Measurements from ENCODE around the gene GRM8. TPM values are rescaled to one million over a fixed set of nuclear protein-coding genes. Genes with fewer than 3 reads are reported as not detected.
A peak's percentile ranks its signal among the peaks of the same experiment; 100 is the strongest.

Gene GRM8
- total RNA-seq, 2 experiments from 2014 or later = not detected

DNA sequence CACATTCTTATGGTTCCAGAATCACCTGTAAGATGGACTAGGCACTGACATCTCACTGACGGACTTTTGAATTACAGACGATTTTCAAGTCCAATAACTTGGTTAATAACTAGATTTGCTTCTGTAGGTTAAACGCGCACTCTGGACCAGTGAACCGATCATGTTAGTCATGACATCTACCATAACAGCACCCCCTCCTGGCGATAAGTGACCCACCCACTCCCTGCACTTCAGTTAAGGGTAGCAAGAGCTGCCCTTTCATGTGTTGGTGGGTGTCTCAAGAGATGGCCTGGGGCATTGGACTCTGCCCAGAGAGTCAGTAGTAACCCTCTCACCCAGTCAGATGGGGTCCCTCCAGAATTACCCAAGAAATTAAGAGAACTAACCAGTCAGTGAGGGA is 12.9 kb downstream of the GRM8 start:
- ChIA-PET CTCF (ENCODE audit: unreplicated experiment) (no interaction called here), POLR2A (no interaction called here)
- no peak overlapping the region for H3K27ac ChIP-seq (ENCODE audit: low read depth, low read length, poor library complexity, severe bottlenecking)
- H3K9me3 ChIP-seq (ENCODE audit: low read length) = no peaks in the 10 kb centered on the region
- no peaks in the 10 kb centered on the region for H3K36me3 ChIP-seq (ENCODE audit: insufficient read depth, low read length)
- no peaks in the 10 kb centered on the region for H4K20me1 ChIP-seq (ENCODE audit: insufficient read depth, low read length)
- intact Hi-C loops (cut with micrococcal nuclease; ENCODE audit: unreplicated experiment) = no loop called here
- no peak for DNase-seq (ENCODE audit: low spot score)
- no peak overlapping the region for H3K4me2 ChIP-seq (ENCODE audit: low read length)
- H3K4me1 ChIP-seq (ENCODE audit: insufficient read depth, low read length, poor library complexity, severe bottlenecking) = no peaks in the 10 kb centered on the region
- H3K79me2 ChIP-seq (ENCODE audit: insufficient read depth, low read depth, low read length) = no peaks in the 10 kb centered on the region
- BruUV-seq (replicated peaks) = no TSS peak
- no peaks in the 10 kb centered on the region for H3K9me2 ChIP-seq (ENCODE audit: insufficient read depth, low read length)
- no peak overlapping the region for H2AFZ ChIP-seq (ENCODE audit: low read length)
- TF ChIP-seq, protein P1, sequence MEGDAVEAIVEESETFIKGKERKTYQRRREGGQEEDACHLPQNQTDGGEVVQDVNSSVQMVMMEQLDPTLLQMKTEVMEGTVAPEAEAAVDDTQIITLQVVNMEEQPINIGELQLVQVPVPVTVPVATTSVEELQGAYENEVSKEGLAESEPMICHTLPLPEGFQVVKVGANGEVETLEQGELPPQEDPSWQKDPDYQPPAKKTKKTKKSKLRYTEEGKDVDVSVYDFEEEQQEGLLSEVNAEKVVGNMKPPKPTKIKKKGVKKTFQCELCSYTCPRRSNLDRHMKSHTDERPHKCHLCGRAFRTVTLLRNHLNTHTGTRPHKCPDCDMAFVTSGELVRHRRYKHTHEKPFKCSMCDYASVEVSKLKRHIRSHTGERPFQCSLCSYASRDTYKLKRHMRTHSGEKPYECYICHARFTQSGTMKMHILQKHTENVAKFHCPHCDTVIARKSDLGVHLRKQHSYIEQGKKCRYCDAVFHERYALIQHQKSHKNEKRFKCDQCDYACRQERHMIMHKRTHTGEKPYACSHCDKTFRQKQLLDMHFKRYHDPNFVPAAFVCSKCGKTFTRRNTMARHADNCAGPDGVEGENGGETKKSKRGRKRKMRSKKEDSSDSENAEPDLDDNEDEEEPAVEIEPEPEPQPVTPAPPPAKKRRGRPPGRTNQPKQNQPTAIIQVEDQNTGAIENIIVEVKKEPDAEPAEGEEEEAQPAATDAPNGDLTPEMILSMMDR (conservative IDR thresholded peaks at IDR 0.05; ENCODE audit: low read length) = peak; percentile 55
- no peak for TF ChIP-seq EZH2phosphoT487 (IDR thresholded peaks at IDR 0.05; ENCODE audit: borderline replicate concordance, low read depth, low read length)
- no peak overlapping the region for H3K4me3 ChIP-seq (ENCODE audit: low read depth, low read length, poor library complexity, severe bottlenecking)

DNA sequence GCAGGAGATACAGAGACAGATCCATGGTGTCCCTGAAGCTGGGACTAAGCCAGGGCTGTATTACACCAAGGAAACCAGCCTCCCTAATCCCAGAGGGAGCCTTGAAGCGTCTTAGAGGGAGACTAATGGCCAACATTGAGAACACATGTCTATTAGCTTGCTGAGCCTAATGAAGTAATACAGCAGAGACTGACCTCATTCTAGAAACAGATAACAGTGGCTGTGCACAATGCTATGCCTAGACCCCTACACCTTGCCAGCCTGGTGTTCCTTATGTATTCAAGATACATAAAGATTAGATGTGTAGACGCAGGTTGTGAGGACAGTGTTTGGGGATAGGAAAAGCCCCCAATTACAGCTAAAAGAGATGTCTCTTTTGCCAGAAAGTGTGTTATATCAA is 19.1 kb downstream of the GRM8 start:
- Histone ChIP-seq H3K79me2 (ENCODE audit: insufficient read depth, low read depth, low read length) (no peaks in the 10 kb centered on the region), H4K20me1 (ENCODE audit: insufficient read depth, low read length) (no peaks in the 10 kb centered on the region), H3K27ac (ENCODE audit: low read depth, low read length, poor library complexity, severe bottlenecking) (no peak overlapping the region), H3K9me2 (ENCODE audit: insufficient read depth, low read length) (no peaks in the 10 kb centered on the region), H3K4me1 (ENCODE audit: insufficient read depth, low read length, poor library complexity, severe bottlenecking) (no peaks in the 10 kb centered on the region), H3K36me3 (ENCODE audit: insufficient read depth, low read length) (no peaks in the 10 kb centered on the region), H3K4me2 (ENCODE audit: low read length) (no peak overlapping the region), H3K9me3 (ENCODE audit: low read length) (no peaks in the 10 kb centered on the region), H2AFZ (ENCODE audit: low read length) (no peak overlapping the region), H3K4me3 (ENCODE audit: low read depth, low read length, poor library complexity, severe bottlenecking) (no peak overlapping the region)
- BruUV-seq (replicated peaks) = no TSS peak
- no peak for TF ChIP-seq EZH2phosphoT487 (IDR thresholded peaks at IDR 0.05; ENCODE audit: borderline replicate concordance, low read depth, low read length)
- TF ChIP-seq, protein P1 (conservative IDR thresholded peaks at IDR 0.05; ENCODE audit: low read length) = no peak
- ChIA-PET POLR2A (interaction anchor here (1.5 kb wide), 1 partner anchor 12 kb away, joined by 3 read pairs; no protein-coding TSS in a partner anchor), CTCF (ENCODE audit: unreplicated experiment) (no interaction called here)
- no peak for DNase-seq (ENCODE audit: low spot score)
- intact Hi-C loops (cut with micrococcal nuclease; ENCODE audit: unreplicated experiment) = no loop called here

DNA sequence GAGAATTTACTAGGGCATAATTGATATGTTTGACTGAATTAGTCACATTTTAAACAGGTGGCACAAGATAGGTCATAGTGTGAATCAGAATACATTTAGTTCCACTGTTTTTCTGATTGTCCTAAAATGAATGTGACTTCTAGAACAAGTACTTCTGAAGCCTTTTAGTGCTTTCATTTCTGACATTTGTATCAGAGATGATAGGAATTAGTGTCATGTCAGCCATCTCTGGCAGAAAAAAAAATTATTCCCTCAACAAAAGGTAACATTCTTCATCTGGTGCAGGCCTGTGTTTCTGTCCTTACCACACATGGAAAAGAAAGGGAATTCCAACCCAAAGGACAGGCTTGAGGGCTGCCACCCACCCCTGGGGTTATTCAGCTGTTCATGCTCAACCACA is 21.3 kb downstream of the GRM8 start:
- Histone ChIP-seq H3K79me2 (ENCODE audit: insufficient read depth, low read depth, low read length) (no peaks in the 10 kb centered on the region), H4K20me1 (ENCODE audit: insufficient read depth, low read length) (no peaks in the 10 kb centered on the region), H3K27ac (ENCODE audit: low read depth, low read length, poor library complexity, severe bottlenecking) (no peak overlapping the region), H3K36me3 (ENCODE audit: insufficient read depth, low read length) (no peaks in the 10 kb centered on the region), H3K9me2 (ENCODE audit: insufficient read depth, low read length) (no peaks in the 10 kb centered on the region), H3K9me3 (ENCODE audit: low read length) (no peaks in the 10 kb centered on the region), H3K4me2 (ENCODE audit: low read length) (no peak overlapping the region), H2AFZ (ENCODE audit: low read length) (no peak overlapping the region), H3K4me3 (ENCODE audit: low read depth, low read length, poor library complexity, severe bottlenecking) (no peak overlapping the region), H3K4me1 (ENCODE audit: insufficient read depth, low read length, poor library complexity, severe bottlenecking) (no peaks in the 10 kb centered on the region)
- TF ChIP-seq, protein P1 (conservative IDR thresholded peaks at IDR 0.05; ENCODE audit: low read length) = no peak
- TF ChIP-seq EZH2phosphoT487 (IDR thresholded peaks at IDR 0.05; ENCODE audit: borderline replicate concordance, low read depth, low read length) = no peak
- ChIA-PET CTCF (ENCODE audit: unreplicated experiment) (no interaction called here), POLR2A (no interaction called here)
- no TSS peak for BruUV-seq (replicated peaks)
- intact Hi-C loops (cut with micrococcal nuclease; ENCODE audit: unreplicated experiment) = no loop called here
- no peak for DNase-seq (ENCODE audit: low spot score)
